Epithelial cell of proximal tubule (primary cell): ENCODE data around the gene MAN1B1. TPM values are rescaled to one million over a fixed set of nuclear protein-coding genes. Genes with fewer than 3 reads are reported as not detected.

Experiments
- DNase-seq: peaks from one replicate; pipeline ENCODE4 v3.0.0-alpha.2; 2011; ENCODE audit warnings: low read depth
- H3K4me3 ChIP-seq: 2 replicates; pipeline ENCODE4 v1.5.1; 2011; ENCODE audit warnings: low read depth, mild to moderate bottlenecking, low read length
- total RNA-seq: library from RNA; depleted of rRNA; stranded (reverse); fragments of >200 nt; gene quantifications from 2 replicates; pipeline ENCODE4 v1.2.3, GENCODE V29; 2015
- TF ChIP-seq, protein P1 (sequence below): conservative IDR thresholded peaks from 2 replicates; pipeline ENCODE4 v1.5.1; 2012; ENCODE audit warnings: low read depth, mild to moderate bottlenecking, low read length

Gene MAN1B1
- total RNA-seq, 1 donor from 2014 or later = 74.3 TPM

DNA sequence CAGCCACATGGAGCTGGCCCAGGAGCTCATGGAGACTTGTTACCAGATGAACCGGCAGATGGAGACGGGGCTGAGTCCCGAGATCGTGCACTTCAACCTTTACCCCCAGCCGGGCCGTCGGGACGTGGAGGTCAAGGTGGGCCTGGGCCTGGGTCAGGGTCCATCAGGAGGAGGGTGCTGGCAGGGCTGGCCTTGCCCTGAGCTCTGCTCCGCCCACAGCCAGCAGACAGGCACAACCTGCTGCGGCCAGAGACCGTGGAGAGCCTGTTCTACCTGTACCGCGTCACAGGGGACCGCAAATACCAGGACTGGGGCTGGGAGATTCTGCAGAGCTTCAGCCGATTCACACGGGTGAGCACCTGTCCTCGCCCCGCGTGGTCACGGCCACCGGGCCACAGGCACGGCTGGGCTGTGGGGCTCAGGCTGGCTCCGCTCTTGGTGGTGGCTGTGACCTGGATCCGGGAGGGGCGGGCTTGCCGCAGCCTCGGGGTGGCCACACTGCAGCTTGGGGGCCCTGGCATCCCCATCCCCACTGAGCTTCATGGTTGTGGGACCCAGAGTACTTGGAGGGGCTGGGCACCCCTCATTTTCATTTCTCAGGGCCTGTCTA, 20.6 kb downstream of the MAN1B1 start:
- no peak for DNase-seq
- TF ChIP-seq, protein P1, sequence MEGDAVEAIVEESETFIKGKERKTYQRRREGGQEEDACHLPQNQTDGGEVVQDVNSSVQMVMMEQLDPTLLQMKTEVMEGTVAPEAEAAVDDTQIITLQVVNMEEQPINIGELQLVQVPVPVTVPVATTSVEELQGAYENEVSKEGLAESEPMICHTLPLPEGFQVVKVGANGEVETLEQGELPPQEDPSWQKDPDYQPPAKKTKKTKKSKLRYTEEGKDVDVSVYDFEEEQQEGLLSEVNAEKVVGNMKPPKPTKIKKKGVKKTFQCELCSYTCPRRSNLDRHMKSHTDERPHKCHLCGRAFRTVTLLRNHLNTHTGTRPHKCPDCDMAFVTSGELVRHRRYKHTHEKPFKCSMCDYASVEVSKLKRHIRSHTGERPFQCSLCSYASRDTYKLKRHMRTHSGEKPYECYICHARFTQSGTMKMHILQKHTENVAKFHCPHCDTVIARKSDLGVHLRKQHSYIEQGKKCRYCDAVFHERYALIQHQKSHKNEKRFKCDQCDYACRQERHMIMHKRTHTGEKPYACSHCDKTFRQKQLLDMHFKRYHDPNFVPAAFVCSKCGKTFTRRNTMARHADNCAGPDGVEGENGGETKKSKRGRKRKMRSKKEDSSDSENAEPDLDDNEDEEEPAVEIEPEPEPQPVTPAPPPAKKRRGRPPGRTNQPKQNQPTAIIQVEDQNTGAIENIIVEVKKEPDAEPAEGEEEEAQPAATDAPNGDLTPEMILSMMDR = no peak
- H3K4me3 ChIP-seq = no peak overlapping the region

DNA sequence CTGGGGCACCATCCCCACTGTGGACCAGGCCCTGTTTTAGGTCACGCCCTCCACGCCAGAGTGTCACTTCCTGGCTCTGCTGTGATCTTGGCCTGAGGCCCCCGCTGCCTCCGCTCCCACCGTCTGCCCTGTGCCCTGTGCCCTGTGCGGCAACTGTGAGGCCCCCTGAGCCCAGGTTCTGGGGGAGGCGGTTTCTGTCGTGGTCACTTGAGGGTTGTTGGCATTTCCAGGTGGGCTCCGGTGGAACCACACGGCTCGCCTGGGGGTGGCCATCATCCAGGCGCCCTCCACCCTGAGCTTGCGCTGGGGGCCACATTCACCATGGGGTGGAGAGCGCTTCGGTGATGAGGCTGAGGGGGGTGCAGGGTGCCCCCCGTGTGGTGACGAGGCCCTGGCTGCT, 21.2 kb downstream of the MAN1B1 start:
- TF ChIP-seq, protein P1 = no peak
- DNase-seq = no peak

DNA sequence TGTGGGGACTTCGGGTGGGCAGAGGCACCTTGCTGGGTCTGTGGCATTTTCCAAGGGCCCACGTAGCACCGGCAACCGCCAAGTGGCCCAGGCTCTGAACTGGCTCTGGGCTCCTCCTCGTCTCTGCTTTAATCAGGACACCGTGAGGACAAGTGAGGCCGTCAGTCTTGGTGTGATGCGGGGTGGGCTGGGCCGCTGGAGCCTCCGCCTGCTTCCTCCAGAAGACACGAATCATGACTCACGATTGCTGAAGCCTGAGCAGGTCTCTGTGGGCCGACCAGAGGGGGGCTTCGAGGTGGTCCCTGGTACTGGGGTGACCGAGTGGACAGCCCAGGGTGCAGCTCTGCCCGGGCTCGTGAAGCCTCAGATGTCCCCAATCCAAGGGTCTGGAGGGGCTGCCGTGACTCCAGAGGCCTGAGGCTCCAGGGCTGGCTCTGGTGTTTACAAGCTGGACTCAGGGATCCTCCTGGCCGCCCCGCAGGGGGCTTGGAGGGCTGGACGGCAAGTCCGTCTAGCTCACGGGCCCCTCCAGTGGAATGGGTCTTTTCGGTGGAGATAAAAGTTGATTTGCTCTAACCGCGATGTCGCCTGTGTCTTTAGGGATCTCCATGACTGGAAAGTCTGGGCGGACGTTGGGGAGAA, 21.9 kb downstream of the MAN1B1 start:
- DNase-seq = no peak
- TF ChIP-seq, protein P1 = no peak
- H3K4me3 ChIP-seq = no peak overlapping the region

More for the DNA sequence above, 21.2 kb downstream of the MAN1B1 start:
- no peak overlapping the region for H3K4me3 ChIP-seq

DNA sequence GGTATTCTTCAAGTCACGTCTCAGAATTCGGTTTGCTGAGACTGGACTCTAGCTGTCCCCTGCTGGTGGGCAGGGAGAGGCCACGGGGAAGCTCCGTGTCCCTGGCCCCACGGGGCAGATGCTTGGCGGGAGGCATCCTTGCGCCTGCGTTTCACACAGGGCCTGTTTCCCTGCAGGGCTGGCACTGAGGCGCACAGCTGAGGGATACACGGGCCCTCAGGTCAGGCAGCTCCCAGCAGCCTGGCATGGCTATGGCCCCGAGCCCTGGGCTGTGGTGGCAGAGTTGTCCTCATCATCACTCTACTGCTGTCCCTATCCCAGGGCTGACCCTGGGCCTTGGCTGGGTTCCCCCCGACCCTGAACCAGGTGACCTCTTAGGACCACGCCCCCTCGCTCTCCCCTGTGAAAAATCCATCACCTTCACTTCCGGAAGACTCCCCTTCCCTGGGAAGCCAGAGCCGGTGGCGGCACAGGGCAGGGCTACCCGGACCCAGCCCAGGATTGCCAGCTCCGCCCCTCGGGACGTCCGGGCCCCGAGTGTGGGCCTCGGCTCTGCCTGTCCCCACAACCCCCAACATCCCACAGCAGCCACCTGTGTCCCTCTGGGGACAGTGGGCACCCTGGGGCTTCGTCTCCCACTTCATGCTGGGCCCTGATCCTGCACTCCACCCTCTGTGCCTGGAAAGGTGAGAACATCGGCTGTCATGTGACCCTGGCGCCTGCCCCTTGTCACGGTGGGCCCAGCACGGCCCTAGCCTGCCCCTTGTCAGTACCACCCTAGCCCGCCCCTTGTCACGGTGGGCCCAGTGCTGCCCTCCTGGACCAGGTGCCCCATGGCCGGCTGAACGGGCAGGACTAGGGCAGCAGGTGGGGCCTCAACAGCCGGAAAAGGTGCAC, 22.7 kb downstream of the MAN1B1 start:
- no peak for DNase-seq
- H3K4me3 ChIP-seq = no peak overlapping the region
- TF ChIP-seq, protein P1 = no peak

DNA sequence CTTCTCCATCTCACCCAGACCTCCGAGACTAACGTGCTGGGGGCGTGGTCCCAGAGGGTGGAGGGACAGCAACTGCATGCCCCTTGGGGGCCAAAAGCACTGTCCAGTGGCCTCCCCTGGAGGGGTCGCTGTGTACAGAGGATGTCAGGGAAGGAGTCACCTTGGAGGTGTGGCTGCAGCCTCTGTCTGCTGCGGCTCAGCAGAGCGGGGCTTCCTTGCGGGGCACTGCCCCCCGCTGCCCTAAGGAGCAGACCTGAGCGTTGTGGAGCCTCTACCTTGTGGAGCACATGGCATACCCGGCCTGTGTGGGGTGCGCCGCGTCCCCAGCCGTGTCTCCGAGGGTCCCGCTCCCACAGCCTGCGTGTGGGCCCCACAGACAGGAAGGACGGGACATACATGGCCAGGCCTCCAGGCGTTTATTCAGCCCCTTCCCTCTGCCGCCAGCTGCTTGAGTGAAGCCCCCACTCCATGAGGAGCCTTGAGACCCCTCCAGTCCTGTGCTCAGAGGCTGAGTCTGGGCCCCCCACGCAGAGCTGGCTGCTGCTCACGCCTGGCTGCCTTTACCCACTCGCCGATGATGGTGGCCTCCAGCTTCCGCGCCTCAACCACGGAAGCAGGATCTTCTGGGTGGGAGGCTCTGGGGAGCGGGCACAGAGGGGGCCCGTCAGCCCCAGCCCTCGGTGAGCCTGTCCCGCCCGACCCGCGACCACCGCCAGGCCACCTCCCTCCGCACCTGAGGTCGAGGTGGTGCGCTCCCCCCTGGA, 23.5 kb downstream of the MAN1B1 start:
- no peak overlapping the region for H3K4me3 ChIP-seq
- DNase-seq = no peak
- TF ChIP-seq, protein P1 = no peak

DNA sequence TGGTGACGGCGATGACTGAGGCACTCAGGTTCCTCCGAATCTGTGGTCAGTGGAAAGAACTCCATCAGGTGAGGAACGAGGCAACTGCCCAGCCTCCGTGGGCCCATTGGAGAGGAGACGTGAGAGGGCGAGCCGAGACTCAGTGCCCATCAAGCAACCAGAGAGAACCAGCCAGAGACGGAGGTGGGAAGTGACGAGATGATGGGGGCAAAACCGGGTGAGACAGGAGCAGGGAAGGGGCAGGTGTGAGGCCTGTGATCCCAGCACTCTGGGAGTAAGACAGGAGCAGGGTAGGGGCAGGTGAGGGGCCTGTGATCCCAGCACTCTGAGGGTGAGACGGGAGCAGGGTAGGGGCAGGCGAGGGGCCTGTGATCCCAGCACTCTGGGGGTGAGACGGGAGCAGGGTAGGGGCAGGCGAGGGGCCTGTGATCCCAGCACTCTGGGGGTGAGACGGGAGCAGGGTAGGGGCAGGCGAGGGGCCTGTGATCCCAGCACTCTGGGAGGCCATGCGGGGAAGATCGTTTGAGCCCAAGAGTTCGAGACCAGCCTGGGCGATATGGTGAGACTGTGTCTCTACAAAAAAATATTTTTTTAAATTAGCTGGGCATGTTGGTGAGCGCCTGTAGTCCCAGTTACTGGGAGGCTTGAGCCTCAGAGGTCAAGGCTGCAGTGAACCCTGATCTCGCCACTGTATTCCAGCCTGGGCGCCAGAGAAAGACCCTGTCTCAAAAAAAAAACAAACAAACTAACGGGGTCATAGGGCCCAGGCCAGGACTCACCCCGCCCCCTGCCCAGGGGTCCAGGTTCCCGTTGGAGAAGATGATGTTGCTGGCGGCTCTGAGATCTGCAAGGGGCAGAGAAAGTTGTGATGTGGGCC, 24.4 kb downstream of the MAN1B1 start:
- H3K4me3 ChIP-seq = no peak overlapping the region
- no peak for DNase-seq
- TF ChIP-seq, protein P1 = no peak
